HCT116 (cell line): Measurements from ENCODE around the gene KLK6.

ENCODE experiments used
- CBX3 ChIP-seq: IDR thresholded peaks from 2 replicates; pipeline ENCODE4 v1.6.1; 2012; ENCODE audit warnings: low read depth
- MAX ChIP-seq: IDR thresholded peaks from 2 replicates; pipeline ENCODE4 v1.6.1; 2012
- POLR2A ChIP-seq: IDR thresholded peaks from 2 replicates; pipeline ENCODE4 v1.7.0; 2011; ENCODE audit warnings: borderline replicate concordance; ENCODE audit not compliant: insufficient read depth, insufficient read length; ENCODE audit errors: extremely low read depth
- REST ChIP-seq: IDR thresholded peaks from 2 replicates; pipeline ENCODE4 v1.6.1; 2012; ENCODE audit warnings: low read depth
- TCF7L2 ChIP-seq: IDR thresholded peaks from 2 replicates; pipeline ENCODE4 v1.7.0; 2011; ENCODE audit warnings: borderline replicate concordance, inconsistent platforms; ENCODE audit not compliant: insufficient read depth, insufficient read length; ENCODE audit errors: extremely low read depth
- YY1 ChIP-seq: IDR thresholded peaks from 2 replicates; pipeline ENCODE4 v1.6.1; 2011; ENCODE audit warnings: low read length, low read depth, moderate library complexity, mild to moderate bottlenecking; ENCODE audit not compliant: insufficient replicate concordance; ENCODE audit errors: extremely low read depth
- ZNF274 ChIP-seq: fragments of 200-500 bp; sonication (Bioruptor generic); IDR thresholded peaks from 2 replicates; pipeline ENCODE4 v1.6.1; 2014; ENCODE audit warnings: mild to moderate bottlenecking, low read depth, low read length, inconsistent platforms
- TF ChIP-seq, protein P1 (sequence below), 3 experiments: fragments of 200-600 bp in 1 of 3; sonication (generic) in 1 of 3; IDR thresholded peaks in 2 of 3; conservative IDR thresholded peaks in 1 of 3; 2 replicates each; pipeline ENCODE4 v1.5.1; 2012 to 2017; ENCODE audit warnings: low read depth in 2 of 3, low read length in 2 of 3, antibody characterized with exemption in 1 of 3, borderline replicate concordance in 1 of 3, control low read depth in 1 of 3, mild to moderate bottlenecking in 1 of 3, mixed read lengths in 1 of 3, mixed run types in 1 of 3, moderate library complexity in 1 of 3; ENCODE audit not compliant: insufficient read depth in 1 of 3

DNA sequence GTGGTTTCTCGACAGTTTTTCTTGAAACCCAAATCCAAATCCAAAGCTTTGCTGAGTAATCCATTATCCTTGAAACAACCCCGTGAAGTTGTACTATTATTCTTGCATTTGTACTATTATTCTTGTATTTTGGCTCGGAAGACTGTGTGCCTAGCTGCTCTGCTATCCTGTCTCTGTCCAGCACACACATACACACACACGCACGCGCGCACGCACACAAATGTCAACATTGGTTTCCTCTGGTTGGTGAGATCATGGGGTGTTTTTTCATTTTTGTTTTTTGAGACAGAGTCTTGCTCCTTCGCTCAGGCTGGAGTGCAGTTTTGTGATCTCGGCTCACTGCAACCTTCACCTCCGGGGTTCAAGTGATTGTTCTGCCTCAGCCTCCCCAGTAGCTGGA is 43.2 kb downstream of the KLK6 start:
- TF ChIP-seq, protein P1, sequence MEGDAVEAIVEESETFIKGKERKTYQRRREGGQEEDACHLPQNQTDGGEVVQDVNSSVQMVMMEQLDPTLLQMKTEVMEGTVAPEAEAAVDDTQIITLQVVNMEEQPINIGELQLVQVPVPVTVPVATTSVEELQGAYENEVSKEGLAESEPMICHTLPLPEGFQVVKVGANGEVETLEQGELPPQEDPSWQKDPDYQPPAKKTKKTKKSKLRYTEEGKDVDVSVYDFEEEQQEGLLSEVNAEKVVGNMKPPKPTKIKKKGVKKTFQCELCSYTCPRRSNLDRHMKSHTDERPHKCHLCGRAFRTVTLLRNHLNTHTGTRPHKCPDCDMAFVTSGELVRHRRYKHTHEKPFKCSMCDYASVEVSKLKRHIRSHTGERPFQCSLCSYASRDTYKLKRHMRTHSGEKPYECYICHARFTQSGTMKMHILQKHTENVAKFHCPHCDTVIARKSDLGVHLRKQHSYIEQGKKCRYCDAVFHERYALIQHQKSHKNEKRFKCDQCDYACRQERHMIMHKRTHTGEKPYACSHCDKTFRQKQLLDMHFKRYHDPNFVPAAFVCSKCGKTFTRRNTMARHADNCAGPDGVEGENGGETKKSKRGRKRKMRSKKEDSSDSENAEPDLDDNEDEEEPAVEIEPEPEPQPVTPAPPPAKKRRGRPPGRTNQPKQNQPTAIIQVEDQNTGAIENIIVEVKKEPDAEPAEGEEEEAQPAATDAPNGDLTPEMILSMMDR (IDR thresholded peaks at IDR 0.05 in 2 of 3, conservative IDR thresholded peaks at IDR 0.05 in 1 of 3; ENCODE audit: borderline replicate concordance in 1 of 3, insufficient read depth in 1 of 3, low read depth in 2 of 3, low read length in 2 of 3), result no peak
- TF ChIP-seq CBX3 (no peak), REST (no peak), MAX (no peak), YY1 (no peak), ZNF274 (no peak), POLR2A (no peak), TCF7L2 (no peak)
